Measurements from ENCODE around the gene RNH1. TPM values are rescaled to one million over a fixed set of nuclear protein-coding genes. Genes with fewer than 3 reads are reported as not detected.

Gene RNH1
- total RNA-seq, 1 experiment from 2014 or later = 316 TPM

DNA sequence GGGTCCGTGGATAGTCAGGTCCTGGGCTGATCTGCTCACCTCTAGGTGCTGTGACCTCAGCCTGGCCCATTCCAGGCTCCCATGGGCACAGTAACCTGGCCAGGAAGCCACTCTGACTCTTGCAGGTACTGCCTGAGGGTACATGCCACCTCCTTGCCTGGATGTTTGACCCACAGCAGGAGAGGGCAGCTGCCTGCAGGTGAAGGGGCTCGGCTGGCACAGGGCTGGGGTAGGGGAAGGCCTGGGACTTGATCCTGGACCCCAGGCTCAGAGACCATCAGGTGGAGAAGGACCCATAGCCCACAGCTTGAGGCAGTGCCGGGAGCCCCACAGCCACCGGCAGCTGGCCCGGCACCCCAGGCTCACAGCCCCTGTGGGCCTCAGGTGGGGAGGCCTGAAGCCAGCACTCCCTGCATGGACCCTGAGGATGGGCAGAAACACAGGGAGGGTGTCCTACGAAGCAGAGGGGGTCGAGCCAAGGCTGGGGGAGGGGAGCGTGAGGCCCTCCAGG lies 33.0 kb upstream of the RNH1 start:
- DNase-seq (ENCODE audit: low read depth) = no peak
- in situ Hi-C loops (cut with HindIII; ENCODE audit: low pct_unique_long_range_greater_than_20kb, low sequenced_read_pairs) = no loop called here

DNA sequence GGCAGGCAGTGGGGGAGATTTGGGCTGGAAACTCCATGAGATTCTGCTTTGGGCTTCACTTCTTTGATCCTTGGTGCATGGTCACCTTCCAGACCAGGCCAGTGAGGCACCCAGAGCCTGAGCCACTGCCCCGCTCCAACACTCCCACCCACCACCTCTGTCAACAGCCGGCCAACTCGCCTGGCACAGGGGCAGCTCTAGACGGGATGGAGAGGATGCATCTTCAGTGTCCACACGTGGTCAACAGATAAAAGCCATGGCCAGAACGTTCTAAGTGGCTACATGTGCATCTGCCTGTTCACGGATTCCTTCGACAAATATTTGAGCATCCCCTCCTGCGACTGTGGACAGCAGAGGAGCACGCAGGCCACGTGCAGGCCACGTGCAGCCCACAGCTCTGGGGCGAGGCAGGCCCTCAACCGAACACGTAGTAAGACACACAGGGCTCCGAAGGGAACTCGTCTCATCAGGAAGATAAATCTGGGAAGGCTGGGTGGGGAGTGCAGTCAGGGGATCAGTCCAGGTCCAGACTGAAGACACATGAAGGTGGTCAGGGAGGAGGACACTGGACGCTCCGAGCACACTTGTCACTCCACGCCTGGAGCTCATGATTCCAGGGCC lies 31.5 kb upstream of the RNH1 start:
- no peak for DNase-seq (ENCODE audit: low read depth)
- in situ Hi-C loops (cut with HindIII; ENCODE audit: low pct_unique_long_range_greater_than_20kb, low sequenced_read_pairs) = no loop called here

DNA sequence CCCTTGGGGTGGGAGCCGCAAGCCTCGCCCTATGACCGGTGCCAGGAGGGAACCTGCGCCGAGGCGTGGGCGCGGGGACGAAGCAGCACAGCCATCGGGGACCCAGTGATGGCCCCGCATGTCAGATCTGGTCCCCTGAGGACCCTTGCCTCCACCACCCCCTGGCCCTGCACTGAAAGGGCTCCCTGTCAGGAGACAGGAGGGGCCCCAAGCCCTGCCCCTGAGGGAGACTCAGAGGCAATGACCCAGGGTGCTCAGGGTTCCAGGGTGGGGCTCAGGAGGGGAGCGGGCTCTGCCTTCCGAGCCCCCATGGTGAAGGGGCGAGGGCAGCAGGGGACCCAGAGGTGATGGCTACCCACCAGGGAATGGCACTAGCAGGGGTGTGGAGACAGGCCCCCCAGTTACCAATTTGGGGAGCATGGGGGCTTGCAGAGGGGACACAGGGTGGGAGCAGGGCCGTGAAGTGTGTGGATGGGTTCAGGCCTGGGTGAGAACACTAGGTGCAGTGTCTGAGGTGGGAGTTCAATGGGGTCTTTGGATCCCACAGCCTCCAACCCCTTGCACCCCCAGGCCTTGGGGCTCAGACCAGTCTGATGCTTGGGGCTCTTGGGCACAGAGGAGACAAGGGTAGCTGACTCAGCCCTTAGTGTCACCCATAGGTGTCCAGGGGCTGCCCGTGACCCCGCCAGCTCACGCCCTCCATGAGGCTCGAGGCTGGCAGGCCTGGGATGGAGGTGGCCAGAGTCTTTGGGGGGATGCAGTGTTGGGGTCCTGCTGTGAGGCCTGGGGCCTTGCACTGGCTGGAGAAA lies 30.8 kb upstream of the RNH1 start:
- DNase-seq (ENCODE audit: low read depth) = no peak
- in situ Hi-C loops (cut with HindIII; ENCODE audit: low pct_unique_long_range_greater_than_20kb, low sequenced_read_pairs) = no loop called here

DNA sequence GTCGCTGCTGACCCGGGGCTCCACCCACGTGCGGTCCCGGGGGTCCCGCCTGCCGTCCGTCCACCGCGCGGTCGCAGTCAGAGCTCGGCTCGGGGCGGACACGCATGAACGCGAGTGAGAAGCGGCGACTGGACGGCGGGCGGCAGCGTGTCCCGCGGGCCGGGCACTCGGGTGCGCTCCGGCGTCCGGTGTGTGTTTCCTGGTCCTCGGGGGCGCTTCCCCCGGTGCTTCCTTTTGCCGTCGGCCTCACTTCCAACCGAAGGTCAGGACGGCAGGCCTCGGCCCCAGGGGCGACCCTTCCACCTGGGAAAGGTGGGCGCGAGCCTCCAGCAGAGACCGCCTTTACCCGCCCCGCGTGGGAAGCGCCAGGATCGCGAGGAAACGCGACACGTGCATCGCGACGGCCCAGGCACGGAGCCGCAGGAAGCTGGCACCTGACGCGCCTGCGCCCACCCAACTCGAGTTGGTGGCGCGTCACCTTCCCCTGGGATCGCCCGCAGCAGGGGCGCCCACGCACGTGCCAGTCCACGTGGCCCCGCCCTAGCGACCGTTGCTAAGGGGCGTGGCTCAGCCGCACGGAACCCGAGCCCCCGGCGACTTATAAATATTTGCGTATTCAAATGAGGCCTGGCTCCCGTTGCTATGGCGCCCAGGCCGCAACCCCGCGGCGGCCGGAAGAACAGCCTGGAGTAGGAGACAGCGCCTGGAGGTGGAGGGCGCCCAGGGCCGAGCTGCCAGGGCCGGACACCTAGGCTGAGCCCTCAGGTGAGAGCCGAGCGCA lies 30.0 kb upstream of the RNH1 start, which contains the start of gene LRRC56:
TSS of gene LRRC56 (plus strand) at position 687 of the 781 bp plus-strand sequence. CDS start 3,158 bp downstream, outside the sequence.
- in situ Hi-C loops (cut with HindIII; ENCODE audit: low pct_unique_long_range_greater_than_20kb, low sequenced_read_pairs) = no loop called here

DNA sequence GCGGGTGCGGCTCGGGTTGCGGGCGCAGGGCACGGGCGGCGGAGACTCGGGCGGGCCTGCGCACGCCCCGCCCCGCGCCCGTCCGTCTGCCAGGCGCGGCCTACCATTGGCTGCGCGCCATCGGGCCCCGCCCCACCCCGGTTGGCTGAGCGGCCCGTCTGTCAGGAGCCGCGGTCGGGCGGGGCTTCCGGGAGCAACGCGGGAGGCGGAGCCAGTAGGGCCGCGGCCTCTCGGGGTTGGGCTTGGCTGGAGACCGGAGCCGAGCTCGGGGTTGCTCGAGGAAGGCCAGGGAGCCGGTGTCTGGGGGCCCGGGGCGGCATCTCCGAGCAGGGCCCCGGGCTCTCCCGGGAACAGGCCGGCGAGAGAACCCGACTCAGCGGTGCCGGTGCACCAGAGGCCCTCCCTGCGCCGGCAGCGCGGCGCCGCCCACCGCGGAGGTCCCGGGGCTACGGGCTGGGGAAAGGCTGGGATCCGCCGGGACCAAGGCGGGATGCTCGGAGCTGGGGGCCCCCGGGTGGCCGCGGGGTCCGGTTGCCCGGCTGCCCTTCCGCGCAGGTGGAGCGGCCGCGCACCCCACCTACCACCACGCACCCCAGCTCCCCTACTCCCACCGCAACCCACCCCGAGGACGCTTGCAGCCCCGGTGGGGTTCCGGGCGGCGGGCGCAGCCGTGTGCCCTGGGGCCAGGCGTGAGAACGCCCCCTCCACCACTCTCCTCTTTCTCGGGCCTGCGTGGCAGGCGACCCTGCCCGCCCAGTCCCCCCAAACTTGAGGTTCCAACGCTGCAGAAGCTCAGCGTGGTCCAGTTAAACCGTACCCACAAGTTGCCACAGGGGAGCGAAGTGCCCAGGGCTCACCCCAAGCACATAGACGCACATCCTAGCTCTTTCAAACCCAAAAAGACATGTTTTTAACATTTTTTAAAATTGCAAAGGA lies 28.7 kb upstream of the RNH1 start, which contains the start of gene HRAS:
TSS of gene HRAS (minus strand) at position 58 of the 936 bp plus-strand sequence.
- DNase-seq (ENCODE audit: low read depth) = peak; percentile 92
- in situ Hi-C loops (cut with HindIII; ENCODE audit: low pct_unique_long_range_greater_than_20kb, low sequenced_read_pairs) = no loop called here

More for the DNA sequence above, 30.0 kb upstream of the RNH1 start, which contains the start of gene LRRC56:
- DNase-seq (ENCODE audit: low read depth) = peak; percentile 85

DNA sequence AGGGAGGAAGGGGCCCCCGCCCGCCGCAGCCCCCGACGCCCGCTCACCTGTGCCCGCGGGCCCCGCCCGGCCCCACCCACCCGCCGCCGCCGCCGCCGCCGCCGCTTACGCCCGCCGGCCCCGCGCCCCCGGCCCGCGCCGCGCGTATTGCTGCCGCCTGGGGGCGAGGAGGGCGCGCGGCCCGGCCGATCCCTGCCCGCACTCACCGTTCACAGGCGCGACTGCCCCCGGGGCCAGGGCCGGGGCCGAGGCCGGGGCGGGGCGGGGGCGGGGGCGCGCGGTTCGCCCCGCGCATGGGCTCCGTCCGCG lies 28.1 kb upstream of the RNH1 start:
- DNase-seq (ENCODE audit: low read depth) = no peak
- in situ Hi-C loops (cut with HindIII; ENCODE audit: low pct_unique_long_range_greater_than_20kb, low sequenced_read_pairs) = no loop called here

DNA sequence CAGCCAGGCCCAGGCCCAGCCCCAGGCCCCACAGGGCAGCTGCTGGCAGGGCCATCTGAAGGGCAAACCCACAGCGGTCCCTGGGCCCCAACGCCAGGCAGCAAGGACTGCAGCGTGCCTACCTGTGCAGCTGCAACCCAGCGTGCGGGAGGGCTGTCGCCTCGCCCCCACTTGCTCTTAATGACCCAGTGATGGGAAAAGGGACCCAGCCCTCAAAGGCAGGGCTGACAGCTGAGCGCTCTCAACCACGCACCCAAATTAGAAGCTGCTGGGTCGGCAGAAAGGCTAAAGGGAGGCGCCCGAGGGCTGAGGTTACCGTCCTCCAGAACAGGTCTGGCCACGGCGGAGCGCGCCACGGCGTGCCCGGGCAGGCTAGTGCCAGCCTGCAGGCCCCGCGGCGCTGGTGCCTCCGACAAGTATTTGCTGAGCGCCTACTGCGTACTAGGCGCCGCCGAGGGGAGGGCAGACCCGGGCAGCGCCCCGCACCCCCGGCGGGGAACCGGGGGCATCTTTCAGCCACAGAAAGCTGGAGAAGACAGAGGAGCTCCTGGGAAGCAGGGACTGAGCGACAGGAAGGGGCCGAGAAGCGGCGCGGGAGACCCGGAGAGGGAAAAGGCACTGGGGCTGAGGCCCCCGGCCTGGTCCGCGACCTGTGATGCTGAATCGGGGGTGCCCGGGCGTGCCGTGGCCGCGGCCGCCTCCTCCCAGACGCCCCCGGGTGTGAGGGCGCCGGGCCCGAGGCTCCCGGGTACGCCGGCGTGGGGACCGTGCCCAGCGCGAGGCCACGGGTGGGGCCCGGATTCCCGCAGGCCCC lies 27.6 kb upstream of the RNH1 start:
- DNase-seq (ENCODE audit: low read depth) = no peak
- in situ Hi-C loops (cut with HindIII; ENCODE audit: low pct_unique_long_range_greater_than_20kb, low sequenced_read_pairs) = no loop called here

DNA sequence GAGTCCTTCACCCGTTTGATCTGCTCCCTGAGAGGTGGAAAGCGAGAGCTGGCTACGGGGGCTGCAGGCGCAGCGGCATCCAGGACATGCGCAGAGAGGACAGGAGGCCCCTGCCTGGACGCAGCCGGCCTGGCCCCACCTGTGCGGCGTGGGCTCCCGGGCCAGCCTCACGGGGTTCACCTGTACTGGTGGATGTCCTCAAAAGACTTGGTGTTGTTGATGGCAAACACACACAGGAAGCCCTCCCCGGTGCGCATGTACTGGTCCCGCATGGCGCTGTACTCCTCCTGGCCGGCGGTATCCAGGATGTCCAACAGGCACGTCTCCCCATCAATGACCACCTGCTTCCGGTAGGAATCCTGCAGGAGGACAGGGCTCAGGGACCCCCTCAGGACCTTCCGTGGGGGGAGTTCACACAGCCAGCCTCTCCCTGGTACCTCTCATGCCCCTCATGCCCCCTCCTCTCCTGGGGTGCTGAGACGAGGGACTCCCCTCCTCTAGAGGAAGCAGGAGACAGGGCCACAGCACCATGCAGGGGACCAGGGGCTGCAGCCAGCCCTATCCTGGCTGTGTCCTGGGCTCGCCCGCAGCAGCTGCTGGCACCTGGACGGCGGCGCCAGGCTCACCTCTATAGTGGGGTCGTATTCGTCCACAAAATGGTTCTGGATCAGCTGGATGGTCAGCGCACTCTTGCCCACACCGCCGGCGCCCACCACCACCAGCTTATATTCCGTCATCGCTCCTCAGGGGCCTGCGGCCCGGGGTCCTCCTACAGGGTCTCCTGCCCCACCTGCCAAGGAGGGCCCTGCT lies 26.7 kb upstream of the RNH1 start:
- in situ Hi-C loops (cut with HindIII; ENCODE audit: low pct_unique_long_range_greater_than_20kb, low sequenced_read_pairs) = no loop called here
- no peak for DNase-seq (ENCODE audit: low read depth)

DNA sequence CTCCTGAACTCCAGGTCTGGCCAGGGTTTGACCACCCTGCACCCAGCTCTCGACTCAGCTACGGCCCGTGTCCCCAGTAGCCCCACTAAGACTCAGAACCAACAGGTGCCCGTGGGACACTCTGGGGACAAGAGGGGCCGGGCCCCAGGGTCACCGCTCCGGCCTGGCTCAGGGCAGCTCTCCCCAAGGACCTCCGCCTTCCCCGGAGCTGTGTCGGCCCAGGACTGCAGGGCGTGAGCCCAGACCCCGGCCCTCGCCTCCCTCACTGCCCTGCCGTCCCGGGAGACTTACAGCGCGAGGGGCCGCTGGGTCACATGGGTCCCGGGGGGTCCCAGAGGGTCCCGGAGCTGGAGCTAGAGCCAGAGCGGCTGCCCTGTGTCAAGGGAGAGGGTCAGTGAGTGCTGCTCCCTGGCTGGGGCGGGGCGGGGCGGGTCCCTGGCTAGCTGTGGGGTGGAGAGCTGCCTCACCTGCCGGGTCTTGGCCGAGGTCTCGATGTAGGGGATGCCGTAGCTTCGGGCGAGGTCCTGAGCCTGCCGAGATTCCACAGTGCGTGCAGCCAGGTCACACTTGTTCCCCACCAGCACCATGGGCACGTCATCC lies 26.0 kb upstream of the RNH1 start:
- in situ Hi-C loops (cut with HindIII; ENCODE audit: low pct_unique_long_range_greater_than_20kb, low sequenced_read_pairs) = no loop called here
- no peak for DNase-seq (ENCODE audit: low read depth)

DNA sequence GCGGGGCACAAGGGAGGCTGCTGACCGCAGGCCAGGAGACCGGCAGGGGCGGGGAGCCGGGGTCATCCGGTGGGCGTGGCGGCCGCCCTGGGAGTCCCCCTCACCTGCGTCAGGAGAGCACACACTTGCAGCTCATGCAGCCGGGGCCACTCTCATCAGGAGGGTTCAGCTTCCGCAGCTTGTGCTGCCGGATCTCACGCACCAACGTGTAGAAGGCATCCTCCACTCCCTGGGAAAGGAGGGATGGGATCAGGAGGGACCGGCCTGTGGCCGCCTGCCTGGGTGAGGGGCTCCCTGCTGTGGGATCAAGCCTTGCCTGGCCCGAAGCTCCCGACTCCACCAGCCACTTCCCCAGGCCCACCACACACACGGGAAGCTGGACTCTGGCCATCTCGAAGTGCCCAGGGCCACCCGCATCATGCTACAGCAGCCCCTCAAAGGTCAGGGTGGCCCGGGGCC lies 25.5 kb upstream of the RNH1 start:
- no peak for DNase-seq (ENCODE audit: low read depth)
- in situ Hi-C loops (cut with HindIII; ENCODE audit: low pct_unique_long_range_greater_than_20kb, low sequenced_read_pairs) = no loop called here

DNA sequence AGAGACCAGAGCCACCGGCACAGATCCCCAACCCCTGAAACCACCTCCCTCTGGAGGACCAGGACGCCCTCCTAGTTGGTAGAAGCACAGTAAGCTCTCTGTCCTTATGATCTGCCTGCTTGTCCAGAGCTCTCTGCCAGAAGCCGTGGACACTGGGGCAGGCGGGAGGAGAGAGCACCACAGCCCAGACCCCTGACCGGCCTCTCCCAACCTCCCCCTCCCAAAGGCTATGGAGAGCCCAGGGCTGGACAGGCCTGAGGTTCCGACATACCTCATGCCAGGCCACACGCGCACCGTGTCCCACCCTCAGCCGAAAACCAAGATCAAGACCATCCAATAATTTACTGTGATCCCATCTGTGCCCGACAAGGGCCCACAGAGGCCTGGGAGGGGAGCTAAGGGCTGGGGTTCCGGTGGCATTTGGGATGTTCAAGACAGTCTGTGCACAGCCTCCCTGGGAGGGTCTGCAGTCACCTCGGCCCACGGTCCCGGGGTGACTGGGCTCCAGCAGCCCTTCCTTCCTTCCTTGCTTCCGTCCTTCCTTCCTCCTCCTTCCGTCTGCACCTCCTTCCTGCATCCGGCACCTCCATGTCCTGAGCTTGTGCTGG lies 25.0 kb upstream of the RNH1 start:
- in situ Hi-C loops (cut with HindIII; ENCODE audit: low pct_unique_long_range_greater_than_20kb, low sequenced_read_pairs) = no loop called here
- no peak for DNase-seq (ENCODE audit: low read depth)

DNA sequence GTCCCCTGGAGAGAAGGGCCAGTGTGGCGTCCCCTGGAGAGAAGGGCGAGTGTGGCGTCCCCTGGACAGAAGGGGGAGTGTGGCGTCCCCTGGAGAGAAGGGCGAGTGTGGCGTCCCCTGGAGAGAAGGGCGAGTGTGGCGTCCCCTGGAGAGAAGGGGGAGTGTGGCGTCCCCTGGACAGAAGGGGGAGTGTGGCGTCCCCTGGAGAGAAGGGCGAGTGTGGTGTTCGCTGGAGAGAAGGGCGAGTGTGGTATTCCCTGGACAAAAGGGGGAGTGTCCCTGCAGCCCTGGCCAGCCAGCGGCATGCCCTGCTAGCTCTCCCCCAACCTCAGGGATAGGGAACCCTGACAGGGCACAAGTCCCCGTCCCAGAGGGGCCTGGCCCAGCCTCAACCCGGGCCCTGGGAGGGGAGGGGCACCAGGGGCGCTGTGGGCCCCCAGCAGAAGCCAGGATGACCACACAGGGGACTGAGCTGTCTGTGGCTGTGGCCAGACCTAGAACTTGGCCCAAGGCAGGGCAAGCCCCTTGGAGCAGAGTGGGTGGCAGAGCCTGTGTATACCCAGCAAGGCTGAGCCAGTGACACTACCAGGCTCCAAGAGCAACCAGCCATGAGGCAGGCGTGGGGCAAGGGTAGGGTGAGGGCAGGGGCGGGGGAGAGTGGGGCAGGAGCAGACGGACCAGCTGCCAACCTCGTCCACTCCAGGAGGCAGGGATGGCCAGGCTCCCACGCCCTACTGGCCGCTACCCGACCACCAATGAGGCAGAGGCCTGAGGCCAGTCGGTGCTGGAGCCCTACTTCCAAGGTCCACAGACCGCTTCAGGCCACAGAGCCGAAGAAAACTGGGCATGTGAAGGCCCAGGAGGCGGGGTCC lies 24.2 kb upstream of the RNH1 start:
- no peak for DNase-seq (ENCODE audit: low read depth)
- in situ Hi-C loops (cut with HindIII; ENCODE audit: low pct_unique_long_range_greater_than_20kb, low sequenced_read_pairs) = no loop called here

DNA sequence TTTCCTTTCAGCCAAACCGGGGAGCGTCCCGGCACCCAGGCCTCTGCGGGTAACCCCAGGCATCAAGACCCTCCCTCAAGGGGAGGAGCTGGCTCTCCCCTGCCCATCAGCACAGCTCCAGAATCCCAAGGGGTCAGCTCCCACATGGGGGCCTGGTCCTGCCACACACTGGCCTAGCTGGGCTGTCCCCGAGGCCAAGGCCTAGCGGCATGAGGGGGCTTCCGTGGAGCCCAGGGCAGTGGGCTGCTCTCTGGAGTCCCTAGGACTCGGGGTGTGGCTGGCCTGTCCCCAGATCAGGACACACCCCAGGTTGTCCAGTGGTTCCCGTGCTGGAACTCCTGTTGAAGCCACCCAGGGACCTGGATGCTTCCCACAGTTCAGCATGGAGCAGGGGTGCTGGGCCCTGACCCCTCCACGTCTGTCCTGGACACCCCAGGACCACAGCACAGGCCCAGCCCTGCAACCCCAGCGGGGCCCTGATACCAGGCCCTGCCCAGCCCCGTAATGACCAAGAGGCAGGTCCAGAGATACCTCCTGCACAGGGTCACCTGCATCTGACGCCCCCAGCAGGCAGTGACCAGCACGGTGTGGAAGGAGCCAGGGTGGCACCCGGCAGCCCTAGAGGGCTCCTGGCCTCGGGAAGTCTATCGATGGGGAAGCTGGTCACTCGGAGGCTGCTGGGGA lies 22.8 kb upstream of the RNH1 start:
- DNase-seq (ENCODE audit: low read depth) = no peak
- in situ Hi-C loops (cut with HindIII; ENCODE audit: low pct_unique_long_range_greater_than_20kb, low sequenced_read_pairs) = no loop called here
